Suppressor macrophage (primary cell): ENCODE data around the gene SLC25A20.
"Not testable (repeated sequence)": the region's sequence is repeated elsewhere in the genome, so short reads cannot be mapped to it uniquely, and the experiment has no call there.

Source experiments
- DNase-seq, 4 experiments: peaks; one replicate each; pipeline ENCODE4 v3.0.0-alpha.2; 2020 to 2022
- total RNA-seq, 17 experiments: gene quantifications; one replicate each; lab custom pipeline; 2026; ENCODE audit warnings: mixed read lengths in 6 of 17, inconsistent platforms in 3 of 17; lab: John Stamatoyannopoulos, UW

The SLC25A20 gene
- 9.1 to 51.5 (median 33.5) reads per million in 17 experiments for total RNA-seq

- DNase-seq, result peak; percentile 89 to 97 (median 92)
Measured at GRCh38 chr3:48898383-48899234, at the start of gene SLC25A20. TSS of gene SLC25A20 (minus strand) at chr3:48898882. CDS start at chr3:48898794, 88 bp downstream.

DNA sequence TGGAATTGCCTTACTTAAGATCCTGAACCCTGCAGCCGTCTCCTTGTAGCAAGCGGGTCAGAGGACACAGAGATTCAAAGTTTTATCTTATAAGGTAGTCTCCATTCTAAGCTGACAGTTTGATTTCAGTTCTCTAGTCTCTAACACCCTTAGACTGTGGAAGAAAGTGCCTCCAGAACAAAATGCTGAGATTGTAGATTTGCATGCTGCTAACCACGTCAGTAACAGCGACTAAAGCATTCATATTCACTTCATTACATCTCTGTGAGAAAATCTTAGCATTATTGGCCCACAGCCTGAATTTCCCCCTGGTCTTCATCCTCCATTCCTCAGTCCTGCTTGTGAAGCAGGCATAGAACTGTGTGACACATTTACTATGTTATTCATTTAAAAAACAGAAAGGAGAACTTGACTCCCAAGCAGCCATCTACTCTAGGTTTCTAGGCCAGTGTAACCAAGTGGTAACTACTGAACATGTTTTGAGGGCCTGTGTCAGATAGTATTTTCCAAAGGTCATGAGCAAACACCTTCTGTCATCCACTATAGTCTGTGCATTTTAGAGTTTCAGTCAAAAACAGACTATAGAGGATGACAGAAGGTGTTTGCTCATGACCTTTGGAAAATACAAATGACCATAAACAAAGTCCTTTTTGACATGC lies 47.3 kb upstream of the SLC25A20 start:
- DNase-seq, result no peak

DNA sequence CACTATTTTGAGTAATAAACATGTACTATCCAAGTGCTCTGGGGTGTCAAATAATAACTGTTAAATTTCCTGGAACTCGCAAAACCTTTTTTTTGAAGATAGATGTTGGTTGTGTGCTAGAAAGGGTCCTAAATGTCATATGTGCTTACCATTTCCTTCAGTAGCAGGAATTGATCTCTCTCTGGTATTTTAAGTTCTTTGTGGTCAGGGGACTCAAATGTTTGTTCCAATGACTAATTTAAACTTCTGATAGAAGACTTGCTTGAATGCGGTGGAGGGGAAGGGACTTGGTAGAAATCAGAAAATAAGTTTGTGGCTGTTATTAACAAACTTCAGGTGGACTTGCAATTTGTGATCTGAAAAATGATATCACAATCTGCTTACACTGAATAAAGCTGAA lies 46.8 kb upstream of the SLC25A20 start:
- DNase-seq, result no peak

- no peak for DNase-seq
Measured at GRCh38 chr3:48938689-48939088, 40.0 kb upstream of the SLC25A20 start.

GRCh38 chr3:48938156-48938555 lies 39.5 kb upstream of the SLC25A20 start:
- no peak for DNase-seq

- DNase-seq, result peak; percentile 57 to 81 (median 70)
Measured at GRCh38 chr3:48935530-48935929, 36.8 kb upstream of the SLC25A20 start.

DNA sequence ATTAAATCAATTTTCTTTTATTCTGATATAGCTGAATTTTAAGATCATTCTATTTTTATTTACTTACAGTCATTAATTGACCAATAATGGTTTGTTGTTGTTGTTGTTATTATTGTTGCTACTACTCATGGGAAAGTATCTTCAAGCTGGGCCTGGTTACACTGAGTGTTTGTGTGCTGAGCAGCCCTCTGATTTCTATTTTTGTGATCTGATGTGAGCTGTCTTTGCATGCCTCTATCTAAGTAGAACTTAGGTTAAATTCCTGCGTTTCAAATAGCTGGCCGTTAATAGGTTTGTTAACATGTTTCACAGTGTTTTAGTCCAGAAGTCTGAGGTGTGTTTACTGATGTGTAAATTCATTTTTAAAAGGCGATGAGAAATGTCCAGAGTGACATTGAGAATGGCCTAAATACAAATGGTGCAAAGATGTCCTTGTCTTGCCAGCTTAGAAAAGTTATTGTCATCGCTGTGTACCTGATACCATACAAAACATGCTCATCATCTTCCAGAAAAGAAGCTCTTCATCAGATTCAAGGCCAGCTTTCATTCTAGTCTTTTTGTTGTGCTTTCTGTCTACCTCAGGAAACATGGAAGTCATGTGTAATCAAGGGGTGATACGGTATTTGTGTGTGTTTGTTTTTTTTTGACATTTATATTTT lies 35.8 kb upstream of the SLC25A20 start:
- DNase-seq, result no peak

DNA sequence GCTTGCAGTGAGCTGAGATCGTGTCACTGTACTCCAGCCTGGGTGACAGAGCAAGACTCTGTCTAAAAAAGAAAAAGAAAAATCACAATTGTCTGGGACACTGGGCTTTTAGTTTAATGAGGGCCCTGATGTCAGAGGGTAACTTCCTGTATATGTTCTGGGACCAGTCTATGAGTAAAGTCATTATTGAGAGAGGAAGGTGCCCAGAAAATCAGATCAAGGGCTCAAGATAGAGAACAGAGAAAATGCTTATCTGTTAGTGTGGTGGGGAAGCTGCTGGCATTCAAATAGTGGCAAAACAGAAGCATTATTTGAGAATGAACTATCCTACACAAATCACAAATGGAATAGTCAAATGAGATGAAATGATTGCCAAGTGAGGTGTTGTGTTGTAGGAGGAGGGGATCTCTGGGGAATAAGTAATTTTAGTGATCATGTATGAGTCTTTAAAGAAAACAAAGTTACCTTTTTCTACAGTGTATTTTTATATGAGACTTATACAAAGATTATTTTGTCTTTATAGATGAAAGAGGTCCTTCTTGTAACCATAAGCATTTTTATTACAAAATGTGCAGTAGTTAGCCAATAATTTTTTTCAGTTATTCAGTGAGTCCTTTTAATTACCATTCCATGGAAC lies 33.4 kb upstream of the SLC25A20 start:
- DNase-seq, result peak in 2 of 4 experiments; percentile 30 to 48

DNA sequence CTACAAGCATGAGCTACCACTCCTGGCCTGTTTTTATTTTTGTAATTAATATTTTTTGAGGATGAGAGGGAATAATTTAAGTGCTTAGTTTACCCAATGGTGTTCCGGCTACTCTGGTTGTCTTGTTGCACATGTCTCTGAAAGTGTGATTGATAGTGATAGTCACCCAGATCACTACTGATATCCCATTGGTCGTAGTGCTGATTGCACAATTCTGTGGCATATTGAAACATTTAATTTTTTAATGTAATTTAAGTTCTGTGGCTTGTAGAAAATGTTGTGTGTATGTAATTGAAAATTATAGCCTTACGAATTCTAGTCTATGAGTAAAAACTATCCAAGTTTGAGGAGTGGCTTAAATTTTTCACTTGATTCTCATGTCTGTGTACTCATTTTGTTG lies 31.9 kb upstream of the SLC25A20 start:
- DNase-seq, result no peak

DNA sequence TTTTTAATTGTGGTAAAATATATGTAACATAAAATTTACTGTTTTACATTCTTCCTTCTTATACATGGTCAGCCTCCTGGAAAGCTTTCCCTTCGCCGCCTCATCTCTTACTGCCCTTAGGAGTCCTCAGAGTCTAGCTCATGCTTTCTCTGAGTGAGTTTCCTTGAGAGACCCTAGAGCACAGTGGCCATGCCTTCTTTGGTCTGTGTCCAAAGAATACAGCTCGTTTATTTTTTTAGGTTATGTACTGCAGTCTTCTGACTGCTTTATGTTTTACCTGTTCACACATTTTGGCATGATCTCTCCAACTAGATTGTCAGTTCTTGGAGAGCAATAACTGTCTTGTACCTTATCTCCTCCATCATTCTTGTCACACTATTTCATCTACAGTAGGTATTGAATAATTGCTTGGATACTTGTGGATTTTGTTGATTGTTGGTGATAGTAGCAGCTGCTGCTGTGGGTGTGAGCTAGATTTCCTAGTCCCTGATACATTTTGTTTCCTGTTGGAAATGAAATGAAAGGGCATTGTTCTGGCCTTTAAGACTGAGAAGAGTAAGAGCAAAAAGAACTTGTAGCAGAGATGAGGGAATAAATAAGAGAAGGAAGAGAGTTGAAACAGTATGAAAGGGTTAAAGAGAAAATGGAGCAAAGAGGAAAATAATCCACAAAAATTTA lies 30.8 kb upstream of the SLC25A20 start:
- DNase-seq, result no peak

DNA sequence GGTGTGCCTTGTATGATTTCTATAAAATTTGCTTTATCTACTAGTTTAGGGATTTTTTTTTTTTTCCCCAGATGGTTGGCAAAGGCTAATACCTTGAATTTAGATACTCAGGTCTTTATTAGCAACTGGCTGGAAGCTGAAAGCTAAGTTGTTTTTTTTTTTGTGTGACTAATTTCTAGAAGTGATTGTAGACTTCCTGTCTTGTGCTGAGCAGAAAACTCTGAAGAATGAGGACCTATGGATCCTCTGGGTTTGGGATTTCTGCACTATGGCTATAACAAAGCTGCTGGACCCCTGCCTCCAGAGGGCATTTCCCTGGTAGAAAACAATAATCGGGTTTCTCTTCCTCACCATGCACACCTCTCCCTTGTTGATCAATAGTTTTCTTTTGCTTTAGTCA lies 30.0 kb upstream of the SLC25A20 start:
- DNase-seq, result peak in 3 of 4 experiments; percentile 7 to 42 (median 41)

DNA sequence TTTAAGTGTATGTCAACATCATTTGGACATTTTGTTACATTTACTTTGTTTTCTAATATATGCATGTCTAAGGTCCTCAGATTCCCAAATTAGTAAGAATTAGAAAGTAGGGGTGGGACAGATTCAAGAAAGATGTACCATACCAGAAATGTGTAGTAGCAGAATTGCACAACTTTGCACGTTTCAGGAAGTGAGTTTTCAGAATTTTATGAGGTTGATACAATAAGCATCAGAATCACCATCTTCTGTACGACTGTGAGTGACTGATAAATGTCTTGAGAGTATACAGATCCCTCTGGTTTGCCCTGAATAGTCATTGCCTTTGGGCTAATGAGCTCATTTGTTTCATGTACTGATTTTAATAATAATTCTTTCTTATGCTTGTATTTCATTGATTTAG lies 29.2 kb upstream of the SLC25A20 start:
- DNase-seq, result peak in 3 of 4 experiments; percentile 17 to 51 (median 41)

DNA sequence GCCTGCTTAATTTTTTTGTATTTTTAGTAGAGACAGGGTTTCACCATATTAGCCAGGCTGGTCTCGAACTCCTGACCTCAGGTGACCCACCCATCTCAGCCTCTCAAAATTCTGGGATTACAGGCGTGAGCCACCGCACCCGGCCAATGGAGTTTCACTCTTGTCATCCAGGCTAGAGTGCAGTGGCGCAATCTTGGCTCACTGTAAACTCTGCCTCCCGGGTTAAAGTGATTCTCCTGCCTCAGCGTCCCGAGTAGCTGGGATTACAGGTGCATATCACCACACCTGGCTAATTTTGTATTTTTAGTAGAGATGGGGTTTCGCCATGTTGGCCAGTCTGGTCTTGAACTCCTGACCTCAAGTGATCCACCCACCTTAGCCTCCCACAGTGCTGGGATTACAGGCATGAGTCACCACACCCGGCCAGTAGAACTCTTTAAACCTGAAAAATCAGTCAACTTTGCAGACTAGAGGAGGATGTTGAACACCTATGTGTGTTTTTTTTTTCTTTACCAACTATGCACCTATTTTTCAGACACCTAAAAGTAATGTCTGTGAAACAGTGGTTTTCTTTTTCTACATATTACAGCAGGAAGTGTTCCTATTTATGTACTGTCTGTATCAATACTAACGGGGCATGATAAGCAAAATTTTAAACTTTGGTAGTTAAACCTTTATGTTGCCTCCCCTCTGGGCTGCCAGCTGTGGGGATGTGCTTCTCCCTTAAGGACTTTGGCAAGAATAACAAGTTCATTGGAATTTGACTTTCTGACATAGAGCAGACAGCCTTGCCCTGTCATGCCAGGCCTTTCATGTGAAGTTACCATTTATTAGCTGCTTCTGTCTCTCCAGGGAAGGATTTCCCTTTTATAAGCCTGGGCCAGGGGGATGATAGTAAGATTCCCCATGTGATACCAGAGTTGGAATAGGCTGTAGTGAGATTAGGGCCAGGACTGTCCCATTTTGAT lies 28.0 kb upstream of the SLC25A20 start:
- no peak for DNase-seq

GRCh38 chr3:48919215-48920138 lies 20.8 kb upstream of the SLC25A20 start:
- DNase-seq, result peak; percentile 72 to 83 (median 78)

DNA sequence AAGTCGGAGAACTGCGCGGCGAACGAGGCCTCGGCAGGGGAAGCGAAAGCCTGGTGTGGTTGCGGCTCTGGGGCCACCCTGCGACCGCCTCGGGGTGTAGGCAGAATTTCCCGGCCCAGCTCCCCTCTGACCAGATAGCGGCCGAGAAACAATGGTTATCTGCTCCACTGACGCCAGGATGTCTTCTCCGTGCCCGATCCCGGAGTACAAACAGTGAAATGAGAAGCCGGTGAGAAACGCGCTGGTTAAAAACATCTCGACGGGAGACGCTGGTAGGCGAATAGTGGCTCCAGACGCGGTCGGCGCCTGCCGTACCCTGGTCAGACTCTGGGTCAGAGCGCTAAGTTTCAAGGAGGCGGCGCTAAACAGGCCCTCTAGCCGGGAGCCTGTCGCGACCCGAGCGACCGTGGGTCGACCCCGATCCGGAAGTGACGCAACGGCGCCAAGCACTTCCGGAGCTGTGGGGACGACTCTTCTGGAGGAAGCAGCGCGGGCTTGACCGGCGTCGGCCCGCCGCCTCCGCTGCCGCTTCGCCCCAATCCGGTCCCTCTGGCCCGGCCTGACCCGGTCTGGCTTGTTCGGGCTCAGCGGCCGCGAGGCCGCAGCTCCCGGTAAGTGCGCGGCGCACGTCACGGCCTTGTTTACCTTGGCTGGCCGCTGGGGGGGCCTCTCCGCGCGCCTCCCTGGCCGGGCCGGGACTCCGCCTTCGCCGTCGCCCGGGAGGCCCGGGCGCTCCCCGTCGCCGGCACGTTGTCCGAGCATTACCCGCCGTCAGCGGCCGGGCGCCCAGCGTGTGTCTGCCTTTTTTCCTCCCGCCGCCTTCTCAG lies 19.9 kb upstream of the SLC25A20 start, which contains the start of gene ARIH2:
Gene ARIH2 (plus strand): TSS at position 455 of the 827 bp plus-strand sequence. CDS start 8,717 bp downstream, outside the sequence.
- DNase-seq, result peak; percentile 95 to 98 (median 97)

- no peak for DNase-seq
Measured at GRCh38 chr3:48915296-48915695, 16.6 kb upstream of the SLC25A20 start.

GRCh38 chr3:48907026-48907425 lies 8.3 kb upstream of the SLC25A20 start:
- not testable (repeated sequence) for DNase-seq

GRCh38 chr3:48899273-48899672 lies 591 bp upstream of the SLC25A20 start:
- no peak for DNase-seq
